GM19463 (cell line): ENCODE measurements around the gene PMEPA1.

Experiments
- ATAC-seq: cut with Tn5 transposase; IDR thresholded peaks from one replicate; pipeline ENCODE4 v1.9.1; 2021; ENCODE audit warnings: mild to moderate bottlenecking, moderate library complexity; ENCODE audit not compliant: unreplicated experiment

The PMEPA1 gene

DNA sequence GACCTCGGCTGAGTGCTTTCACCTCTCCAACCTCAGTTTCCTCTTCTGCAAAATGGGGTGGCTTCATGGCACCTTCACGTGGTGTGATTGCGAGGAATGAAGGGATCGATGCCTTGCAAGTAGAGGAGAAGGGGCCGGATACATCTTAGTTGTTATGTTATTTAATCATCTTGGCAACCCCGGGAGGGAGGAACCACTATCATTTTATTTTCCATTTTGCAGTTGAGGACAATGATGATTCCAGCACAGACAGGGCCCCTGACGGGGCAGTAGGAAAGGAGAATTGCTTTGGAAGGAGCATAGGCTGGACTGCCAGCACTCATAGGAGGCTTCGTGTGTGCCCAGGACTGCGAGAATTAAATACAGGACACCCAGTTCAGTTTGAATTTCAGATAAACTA, 2.5 kb upstream of the PMEPA1 start:
- ATAC-seq = no peak

DNA sequence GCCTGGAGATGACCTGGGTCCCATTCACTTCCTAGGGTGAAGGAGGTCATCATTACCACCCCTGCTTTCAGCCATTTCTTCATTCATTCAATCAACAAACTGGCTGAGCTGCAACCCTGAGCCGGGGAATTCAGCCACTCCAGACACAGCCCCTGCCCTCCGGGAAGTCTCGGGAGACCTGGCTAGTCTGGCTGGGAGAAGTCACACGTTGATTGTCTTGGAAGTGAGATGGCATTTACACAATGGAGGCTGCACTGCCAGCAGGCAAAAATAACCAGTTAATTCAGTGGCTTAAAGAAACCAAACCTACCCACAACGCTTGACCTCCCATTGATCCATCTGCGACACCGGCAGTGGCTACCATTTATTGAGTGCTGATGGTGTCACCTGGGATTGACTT, 2.0 kb upstream of the PMEPA1 start:
- no peak for ATAC-seq

DNA sequence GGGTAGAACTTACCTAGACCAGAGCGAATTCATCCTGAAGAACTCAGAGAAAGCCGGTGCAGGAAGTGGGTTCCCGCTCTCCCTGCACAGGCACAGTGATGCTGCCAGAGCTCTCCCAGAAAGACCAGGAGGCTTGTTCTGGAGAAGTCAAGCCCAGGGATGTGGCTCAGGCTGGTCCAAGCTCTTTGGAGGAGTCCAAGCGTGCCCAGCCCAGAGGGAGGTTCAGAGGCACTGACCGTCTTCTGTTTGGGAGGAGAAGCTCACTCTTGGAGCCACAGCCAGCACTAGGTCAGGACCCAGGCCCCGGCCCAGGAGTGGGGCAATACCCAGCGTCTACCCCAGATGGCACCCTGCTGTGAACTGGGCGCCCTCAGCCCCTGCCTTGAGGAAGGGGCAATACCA, 1.5 kb upstream of the PMEPA1 start:
- no peak for ATAC-seq

DNA sequence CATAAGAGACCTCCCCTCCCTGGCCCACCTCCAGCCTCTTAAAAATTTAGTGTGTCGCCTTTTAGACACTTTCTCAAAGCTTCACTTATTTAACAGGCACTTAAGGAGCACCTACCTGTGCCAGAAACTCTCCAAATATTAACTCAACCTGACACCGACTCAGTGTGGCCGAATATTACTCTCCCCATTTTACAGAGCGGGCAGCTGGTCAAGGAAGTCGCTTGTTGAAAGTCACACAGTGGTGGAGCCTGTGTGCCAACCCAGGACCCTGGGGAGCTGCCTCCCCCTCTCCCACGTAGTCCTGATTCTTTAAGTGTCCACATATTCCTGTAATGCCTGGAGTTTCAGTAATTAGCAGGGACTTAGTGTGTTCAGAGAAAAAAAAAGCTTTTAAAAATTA, 1.0 kb upstream of the PMEPA1 start:
- no peak for ATAC-seq

DNA sequence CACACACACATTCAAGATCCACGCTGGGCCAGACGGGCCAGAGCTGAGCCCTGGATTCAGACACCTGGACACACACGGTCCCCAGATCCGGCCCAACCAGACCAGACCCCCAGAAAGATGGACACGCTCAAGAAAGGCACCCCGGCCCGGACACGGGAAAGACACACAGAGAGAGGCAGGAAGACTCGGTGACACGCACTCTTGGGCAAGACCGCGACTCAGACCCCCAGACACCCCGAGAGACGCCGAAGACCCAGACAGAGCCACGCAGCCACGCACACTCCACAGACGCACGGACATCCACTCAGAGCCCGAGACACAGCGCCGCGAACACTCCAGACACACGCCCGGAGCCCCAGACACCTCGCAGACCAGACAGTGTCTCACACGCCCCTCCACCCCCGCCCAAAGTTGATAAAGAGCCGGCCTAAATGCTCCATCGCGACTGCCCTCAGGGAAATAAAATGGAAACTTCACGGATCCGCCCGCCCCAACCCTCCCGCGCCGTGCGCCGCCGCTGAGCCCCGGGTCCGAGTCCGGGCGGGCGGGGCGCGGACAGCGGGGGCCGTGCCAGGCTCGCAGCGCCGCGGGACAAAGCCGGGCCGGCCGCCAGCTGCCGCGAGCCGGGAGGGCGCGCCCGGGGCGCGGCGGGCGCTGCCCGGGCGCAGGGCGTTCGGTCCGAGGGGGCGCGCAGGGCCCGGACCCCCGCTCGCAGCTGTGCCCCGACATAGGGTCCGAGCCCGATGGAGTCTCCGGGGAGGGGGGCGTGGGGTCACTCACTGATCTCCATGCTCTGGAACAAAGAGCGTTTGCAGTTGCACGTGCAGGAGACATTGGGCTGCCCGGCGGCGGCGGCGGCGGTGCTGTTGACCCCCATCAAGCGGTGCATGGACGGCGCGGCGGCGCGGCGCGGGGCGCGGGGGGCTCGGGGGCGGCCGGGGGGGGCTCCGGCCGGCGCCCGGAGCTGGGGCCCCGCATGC, 831 bp downstream of the PMEPA1 start:
- ATAC-seq = no peak

DNA sequence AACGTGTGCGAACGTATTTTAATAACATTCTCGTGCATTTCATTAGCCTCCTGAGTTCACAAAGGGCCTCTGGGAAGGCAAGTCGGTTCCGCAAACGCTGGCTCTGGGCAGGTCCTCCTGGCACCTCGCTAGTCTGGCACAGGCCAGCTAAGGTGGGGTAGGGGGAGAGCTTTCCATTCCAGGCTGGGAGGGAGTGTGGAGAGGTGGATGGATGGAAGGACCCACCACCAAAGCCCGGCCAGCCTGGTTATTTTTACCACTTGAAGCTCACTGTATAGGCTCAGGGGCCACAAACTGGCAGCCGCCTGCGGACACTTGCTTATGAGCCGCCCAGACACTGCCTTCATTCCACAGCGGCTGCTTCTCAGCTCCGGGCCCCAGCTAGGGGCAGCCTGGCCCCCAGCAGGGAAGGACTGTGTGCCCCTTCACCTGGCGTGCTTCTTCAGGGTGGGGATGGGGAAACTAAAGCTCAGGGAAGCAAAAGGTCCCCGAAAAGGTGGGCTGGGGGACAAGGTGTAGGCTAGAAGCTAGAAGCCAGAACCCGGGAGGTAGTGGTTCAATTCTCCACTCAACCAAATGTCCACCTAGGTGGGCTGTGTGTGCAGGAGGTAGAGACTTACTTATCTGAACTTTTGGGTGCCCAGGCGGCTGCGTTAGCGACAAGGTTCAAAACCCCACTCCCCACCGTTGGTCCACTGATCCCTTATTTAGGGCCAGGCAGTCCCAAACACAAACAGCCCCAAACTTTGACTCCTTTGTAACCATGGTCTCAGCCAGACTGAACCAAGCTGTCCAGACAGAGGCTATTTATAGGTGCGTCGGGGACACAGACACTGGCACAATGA, 1.7 kb downstream of the PMEPA1 start:
- ATAC-seq = no peak

DNA sequence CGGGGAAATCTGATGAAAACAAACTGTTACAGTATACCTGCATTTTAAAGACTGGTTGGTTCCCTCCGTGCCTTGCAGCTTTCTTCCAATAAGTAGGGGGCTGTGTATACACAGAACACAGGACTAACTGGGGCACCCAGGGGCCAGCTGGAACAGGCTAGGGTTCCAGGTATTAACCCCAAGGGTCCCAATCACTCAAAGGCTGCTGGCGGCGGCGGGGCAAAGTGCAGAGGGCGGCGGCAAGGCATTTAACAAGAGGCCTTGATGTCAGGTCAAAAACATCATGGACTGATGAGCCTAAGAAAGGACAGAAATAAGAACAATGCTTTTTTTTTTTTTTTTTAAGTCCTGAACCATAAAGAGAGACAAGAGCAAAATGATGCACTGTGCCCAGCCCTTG, 2.5 kb downstream of the PMEPA1 start:
- no peak for ATAC-seq

DNA sequence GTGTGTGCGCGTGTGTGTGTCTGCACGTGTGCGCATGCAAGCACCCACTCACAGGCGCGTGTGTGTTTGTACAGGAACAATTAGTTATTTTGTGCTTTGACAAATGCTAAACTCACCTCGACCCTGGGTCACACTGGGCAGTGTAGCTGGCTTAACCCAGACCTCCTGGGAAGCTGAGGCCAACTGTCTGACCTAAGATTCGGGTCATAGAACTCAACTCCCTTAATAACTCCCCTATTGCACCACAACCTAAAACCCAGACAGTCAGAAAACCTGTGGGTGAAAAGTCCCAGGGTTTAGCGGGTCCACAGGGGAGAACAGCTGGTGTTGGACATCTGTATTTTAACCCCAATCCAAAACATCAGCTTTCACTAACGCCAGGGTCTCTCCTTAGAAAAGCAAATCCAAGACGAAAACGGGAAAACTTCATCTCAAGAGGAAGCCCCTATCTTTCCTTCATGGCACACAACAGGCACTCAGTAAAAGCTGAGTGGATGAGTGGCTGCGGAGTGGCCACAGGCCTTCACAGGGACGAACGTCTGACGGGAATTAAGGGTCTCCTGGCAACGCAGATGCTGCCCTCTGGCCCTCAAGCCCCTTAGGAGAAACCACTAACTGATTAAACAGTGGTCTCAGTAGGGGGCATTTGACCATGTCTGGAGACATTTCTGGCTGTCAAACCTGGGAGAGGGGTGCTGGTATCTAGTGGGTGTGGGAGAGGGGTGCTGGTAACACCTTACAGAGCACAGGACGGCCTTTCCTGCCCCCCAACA, 4.5 kb downstream of the PMEPA1 start:
- no peak for ATAC-seq

DNA sequence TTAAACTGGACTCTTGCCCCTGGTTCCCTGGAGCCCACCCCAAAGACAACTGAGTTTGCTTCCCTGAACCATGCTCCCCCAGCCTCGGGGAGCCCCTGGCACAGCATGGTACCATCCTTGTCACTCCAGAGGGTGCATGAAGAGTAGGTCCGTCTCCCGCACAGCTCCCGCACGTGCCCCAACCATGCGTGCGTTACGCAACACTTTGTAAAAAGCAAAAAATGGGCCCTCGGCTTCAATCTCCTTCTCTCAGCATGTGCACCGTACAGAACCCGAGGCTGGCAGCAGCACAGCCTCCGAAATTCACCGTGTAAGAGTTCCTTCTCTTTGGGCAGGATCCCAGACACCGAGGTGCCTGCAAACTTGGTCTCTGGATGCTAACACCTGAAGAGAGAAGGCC, 5.6 kb downstream of the PMEPA1 start:
- no peak for ATAC-seq

DNA sequence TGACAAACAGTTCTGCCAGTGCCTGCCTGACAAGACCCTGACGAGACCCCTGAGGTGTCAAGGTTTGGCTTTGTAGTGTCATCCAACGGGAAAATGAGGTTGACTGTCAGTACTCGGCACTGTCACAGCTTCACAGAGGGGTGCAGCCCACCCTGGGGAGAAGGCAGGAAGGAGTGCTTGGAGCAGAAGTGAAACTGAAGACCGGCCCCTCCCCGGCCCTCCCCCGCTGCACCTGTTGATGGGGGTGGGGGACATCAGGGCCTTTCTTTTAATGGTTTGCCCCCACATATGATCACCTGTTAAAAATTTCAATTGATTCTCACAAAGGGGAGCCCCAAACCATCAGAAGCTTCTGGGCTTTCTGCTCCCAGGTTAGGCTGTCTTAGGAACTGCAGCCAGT, 6.8 kb downstream of the PMEPA1 start:
- no peak for ATAC-seq

DNA sequence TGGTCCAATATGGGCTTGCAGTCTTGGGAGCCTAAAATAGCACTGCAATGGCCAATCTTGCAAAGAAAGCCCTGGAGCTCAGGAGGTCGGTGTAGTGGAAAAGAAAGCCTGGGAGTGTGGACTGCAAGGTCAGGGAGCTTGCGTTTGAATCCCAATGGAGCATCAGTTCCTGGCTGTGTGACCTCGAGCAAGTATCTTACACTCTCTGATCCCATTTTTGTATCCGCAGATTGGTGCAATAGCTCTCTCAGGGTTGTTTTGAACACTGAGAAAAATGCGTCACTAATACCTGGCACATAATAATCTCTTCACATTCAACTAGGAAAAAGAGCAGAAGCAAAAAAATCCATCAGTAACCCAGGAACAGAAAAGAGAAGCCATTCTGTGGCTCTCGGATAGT, 7.3 kb downstream of the PMEPA1 start:
- ATAC-seq = no peak

DNA sequence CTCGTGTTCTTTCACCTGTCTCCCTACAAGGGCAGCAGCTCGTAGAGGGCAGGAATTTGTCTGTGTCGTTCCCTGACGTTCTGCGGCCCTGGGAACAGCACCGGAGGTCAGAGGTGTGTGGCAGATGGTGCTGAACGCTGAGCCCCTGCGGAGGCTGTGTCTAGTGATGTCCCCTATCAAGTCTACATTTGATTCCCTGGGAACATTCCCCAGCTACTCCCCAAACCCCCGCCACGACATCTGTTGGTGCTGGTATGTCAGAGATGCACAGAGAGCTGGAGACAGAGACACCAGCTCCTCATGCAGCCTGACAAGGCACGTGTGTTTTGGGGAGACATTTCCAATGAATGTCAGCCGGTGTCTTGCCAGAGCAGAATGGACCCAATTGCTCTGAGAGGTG, 7.7 kb downstream of the PMEPA1 start:
- ATAC-seq = no peak

DNA sequence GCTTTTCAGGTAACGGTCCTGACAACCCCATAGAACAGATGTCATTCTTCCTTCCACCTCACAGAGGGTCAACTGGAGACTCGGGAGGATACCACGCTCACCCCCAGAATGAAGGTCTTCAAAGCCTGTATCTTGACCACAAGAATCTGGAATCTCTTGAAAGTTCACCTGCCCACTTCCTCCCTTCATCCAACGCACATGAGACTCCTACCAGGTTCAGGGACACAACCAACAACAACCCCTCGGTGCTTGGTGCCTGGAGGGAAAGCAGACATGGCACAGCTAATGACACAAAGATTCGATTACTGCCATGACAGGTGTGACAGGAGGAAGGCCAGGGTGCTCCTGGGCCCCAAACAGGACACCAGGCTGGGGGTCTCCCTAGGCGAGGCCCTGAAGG, 8.2 kb downstream of the PMEPA1 start:
- ATAC-seq = no peak

DNA sequence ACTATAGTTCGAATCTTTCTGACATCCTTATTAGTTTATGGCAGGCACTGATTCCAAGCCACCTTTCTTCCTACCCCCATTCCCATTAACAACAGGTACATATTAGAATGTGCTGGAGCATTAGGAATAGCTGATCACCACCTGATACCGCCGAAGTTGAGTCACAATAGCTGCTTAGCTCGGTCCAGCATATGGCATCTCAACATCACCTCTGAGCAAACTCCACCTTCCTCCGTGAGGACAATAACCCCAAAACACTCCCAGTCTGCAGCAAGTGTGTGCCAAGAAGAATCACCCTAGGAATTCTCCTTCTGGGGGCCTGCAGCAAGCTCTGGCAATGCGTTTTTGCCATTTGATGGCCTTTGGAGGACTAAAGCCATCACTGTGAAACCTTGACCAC, 8.7 kb downstream of the PMEPA1 start:
- no peak for ATAC-seq

DNA sequence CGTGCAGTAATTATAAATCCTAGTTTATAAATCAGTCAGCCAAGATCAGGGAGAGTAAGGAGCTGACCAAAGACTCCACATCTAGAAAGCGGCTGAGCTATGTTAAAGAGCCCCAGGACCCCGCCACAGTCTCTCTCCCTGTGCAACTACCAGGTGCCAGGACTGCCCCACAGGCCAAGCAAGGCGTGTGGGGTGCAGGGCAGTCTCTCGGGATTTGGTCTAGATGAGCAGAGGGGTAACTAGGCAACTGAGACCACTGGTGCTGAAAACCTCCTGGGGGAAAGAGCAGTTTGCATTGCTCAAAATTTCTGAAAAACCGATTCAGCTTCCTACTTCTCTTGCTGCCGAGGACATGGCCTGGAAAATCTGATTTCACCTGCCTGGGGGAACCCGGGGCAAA, 10.4 kb downstream of the PMEPA1 start:
- ATAC-seq = no peak

DNA sequence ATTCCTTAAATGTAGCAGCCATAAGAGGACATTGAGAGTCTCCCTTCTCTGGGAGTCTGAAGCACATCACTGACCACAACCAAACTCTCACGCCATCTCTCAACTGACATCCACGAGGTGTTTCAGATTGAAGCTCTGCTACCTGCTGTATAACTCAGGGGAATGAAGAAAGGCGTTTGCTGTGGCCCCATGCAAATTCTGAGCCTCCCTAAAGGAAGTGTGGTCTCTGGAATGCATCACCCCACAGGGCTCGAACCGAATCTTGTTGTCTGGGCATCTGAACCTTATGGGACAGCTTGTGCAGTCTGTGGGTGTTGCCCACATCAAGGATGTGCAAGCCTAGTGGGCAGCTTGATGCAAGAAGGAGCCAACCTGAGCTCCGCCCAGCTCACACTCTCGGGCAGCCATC, 10.9 kb downstream of the PMEPA1 start:
- no peak for ATAC-seq

DNA sequence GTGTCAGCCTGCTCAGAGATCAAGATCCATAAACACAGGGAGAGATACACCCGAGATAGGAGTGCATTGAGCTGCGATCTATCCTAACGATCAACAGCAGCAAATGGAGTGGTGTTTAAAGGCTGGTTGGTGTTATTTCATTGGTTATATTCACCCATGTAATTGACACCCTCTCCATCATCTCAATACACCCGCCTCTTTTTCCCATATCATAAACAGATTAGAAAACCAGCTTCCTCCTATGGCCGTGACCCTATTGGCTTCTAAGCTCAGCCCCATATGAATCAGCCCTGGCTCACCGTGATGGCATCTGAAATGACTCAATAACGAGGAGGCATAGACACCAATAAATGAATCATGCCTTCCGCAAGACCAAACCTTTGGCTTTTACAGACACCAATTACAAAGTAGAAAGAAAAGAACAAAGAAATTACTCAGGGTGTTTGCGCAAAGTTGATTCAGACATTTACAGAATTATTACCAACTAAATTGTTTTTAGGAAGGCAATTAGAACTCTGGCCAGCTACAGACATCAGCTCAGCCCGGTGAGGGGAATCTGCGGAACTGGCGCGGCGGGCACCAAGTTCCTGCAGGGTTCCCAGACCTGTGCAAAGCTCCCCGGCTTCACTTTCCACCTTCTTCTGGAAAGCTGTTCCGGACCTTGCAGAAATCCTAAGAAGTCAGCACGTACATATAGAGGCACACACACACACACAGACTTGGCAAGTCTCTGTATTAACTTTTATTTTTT, 11.5 kb downstream of the PMEPA1 start:
- no peak for ATAC-seq

DNA sequence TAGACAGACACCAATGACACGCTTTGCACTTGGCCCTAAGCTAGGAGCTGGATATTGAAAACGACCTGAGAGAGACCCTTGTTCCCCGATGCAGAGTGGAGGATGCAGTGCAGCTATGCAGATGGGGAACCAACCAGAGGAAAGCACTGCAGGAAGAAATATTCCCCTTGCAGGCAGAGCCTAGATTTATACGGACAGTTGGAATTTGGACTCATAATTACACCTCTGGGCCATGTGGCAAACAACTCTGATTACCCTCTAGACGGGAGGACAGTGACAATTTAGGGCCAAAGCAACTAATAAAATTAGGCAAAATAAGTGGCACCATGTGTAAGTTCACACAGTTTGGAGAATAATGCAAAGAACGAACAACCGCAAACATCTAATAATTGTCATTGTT, 12.3 kb downstream of the PMEPA1 start:
- no peak for ATAC-seq

DNA sequence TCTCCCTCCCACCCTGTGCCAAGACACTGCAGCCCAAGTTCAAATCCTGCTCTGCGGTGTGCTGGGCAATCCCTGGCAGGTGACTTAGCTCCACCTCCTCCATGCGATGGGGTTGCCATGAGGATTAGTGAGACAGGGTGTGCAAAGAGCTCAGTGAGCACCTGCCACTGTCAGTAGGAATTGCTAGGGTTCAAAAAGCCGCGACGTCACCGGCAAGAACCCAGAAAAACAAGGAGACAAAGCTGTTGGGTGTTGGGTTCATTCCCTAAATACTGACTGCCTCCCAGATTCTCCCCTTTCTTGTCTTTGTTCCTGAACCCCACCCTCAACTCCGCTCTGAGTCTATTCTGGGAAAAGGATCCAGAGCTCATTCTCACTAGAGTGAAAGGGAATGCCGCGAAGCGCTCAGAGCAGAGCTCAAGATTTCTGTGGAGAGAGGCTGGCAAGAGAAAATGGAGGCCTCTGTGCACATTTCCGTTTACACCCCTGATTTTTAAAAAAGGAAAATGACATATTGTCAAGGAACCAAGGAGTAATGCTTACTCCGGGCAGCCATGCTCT, 13.3 kb downstream of the PMEPA1 start:
- no peak for ATAC-seq

DNA sequence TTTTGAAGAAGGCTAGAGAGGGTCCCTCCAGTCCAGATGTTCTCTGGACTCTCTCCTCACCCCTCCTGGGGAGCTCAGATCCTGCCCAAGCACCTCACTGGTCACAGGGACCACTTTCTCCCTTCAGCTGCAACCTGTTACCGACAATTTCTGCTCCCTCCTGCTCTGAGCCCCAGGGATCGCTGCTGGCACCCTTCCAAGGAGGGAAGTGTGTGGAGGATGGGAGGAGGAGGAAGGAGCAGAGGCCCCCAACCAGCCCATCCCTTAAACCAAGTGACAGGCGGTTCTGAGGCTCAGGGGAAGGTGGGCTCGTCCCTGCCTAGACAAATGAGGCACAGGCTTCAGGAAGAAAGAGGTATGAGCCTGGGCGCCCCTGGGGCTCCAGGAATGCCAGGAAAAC, 13.9 kb downstream of the PMEPA1 start:
- no peak for ATAC-seq
